BLaER1 (cell line): ENCODE data around the gene PPP1R36.
A peak's percentile ranks its signal among the peaks of the same experiment; 100 is the strongest.

Experiments
- H3K27ac ChIP-seq: shearing (Covaris generic); formaldehyde crosslinking; 2 replicates; pipeline ENCODE4 v1.8.1; 2022
- H3K27me3 ChIP-seq: shearing (Covaris generic); formaldehyde crosslinking; 2 replicates; pipeline ENCODE4 v1.8.1; 2022
- H3K36me3 ChIP-seq: shearing (Covaris generic); formaldehyde crosslinking; 2 replicates; pipeline ENCODE4 v1.8.1; 2022
- H3K4me1 ChIP-seq: shearing (Covaris generic); formaldehyde crosslinking; 2 replicates; pipeline ENCODE4 v1.8.1; 2022
- H3K4me2 ChIP-seq: shearing (Covaris generic); formaldehyde crosslinking; 2 replicates; pipeline ENCODE4 v1.8.1; 2022
- H3K4me3 ChIP-seq: shearing (Covaris generic); formaldehyde crosslinking; 2 replicates; pipeline ENCODE4 v1.8.1; 2022
- H3K9ac ChIP-seq: shearing (Covaris generic); formaldehyde crosslinking; 2 replicates; pipeline ENCODE4 v1.8.1; 2022
- H3K9me3 ChIP-seq: shearing (Covaris generic); formaldehyde crosslinking; 2 replicates; pipeline ENCODE4 v1.8.1; 2022
- H4K20me1 ChIP-seq: shearing (Covaris generic); formaldehyde crosslinking; 2 replicates; pipeline ENCODE4 v1.8.1; 2022
- Cebpa-rat ChIP-seq: shearing (Covaris generic); IDR thresholded peaks from 2 replicates; pipeline ENCODE4 v1.8.1; 2022

The PPP1R36 gene

GRCh38 chr14:64518229-64518628 lies 31.5 kb upstream of the PPP1R36 start:
- Histone ChIP-seq H4K20me1 (peaks cover 100% of the 10 kb centered on the region), H3K27ac (no peak overlapping the region), H3K36me3 (peaks cover 32% of the 10 kb centered on the region), H3K9ac (no peak overlapping the region), H3K27me3 (no peaks in the 10 kb centered on the region), H3K9me3 (no peaks in the 10 kb centered on the region), H3K4me3 (no peak overlapping the region), H3K4me2 (no peak overlapping the region), H3K4me1 (no peaks in the 10 kb centered on the region)
- no peak for TF ChIP-seq Cebpa-rat

- Histone ChIP-seq H3K4me3 (no peak overlapping the region), H3K9ac (no peak overlapping the region), H3K9me3 (no peaks in the 10 kb centered on the region), H4K20me1 (peaks cover 88% of the 10 kb centered on the region), H3K36me3 (peaks cover 42% of the 10 kb centered on the region), H3K27me3 (no peaks in the 10 kb centered on the region), H3K4me2 (no peak overlapping the region), H3K27ac (no peak overlapping the region), H3K4me1 (no peaks in the 10 kb centered on the region)
- TF ChIP-seq Cebpa-rat, result no peak
These were observed 29.1 kb upstream of the PPP1R36 start for GRCh38 chr14:64520699-64521098.

- H3K27me3 ChIP-seq, result no peaks in the 10 kb centered on the region
- H3K9ac ChIP-seq, result no peak overlapping the region
- H3K4me1 ChIP-seq, result no peaks in the 10 kb centered on the region
- H3K36me3 ChIP-seq, result peaks cover 60% of the 10 kb centered on the region
- H3K9me3 ChIP-seq, result no peaks in the 10 kb centered on the region
- no peak overlapping the region for H3K4me3 ChIP-seq
- no peak for TF ChIP-seq Cebpa-rat
- no peak overlapping the region for H3K27ac ChIP-seq
- peaks cover 72% of the 10 kb centered on the region for H4K20me1 ChIP-seq
- H3K4me2 ChIP-seq, result no peak overlapping the region
These were observed 27.0 kb upstream of the PPP1R36 start for GRCh38 chr14:64522591-64523355.

- H4K20me1 ChIP-seq, result peaks cover 54% of the 10 kb centered on the region
- H3K4me1 ChIP-seq, result no peaks in the 10 kb centered on the region
- no peaks in the 10 kb centered on the region for H3K27me3 ChIP-seq
- no peak for TF ChIP-seq Cebpa-rat
- H3K4me2 ChIP-seq, result no peak overlapping the region
- no peak overlapping the region for H3K9ac ChIP-seq
- peaks cover 58% of the 10 kb centered on the region for H3K36me3 ChIP-seq
- no peak overlapping the region for H3K27ac ChIP-seq
- no peaks in the 10 kb centered on the region for H3K9me3 ChIP-seq
- no peak overlapping the region for H3K4me3 ChIP-seq
These were observed 24.4 kb upstream of the PPP1R36 start for GRCh38 chr14:64525354-64525753.

- no peak overlapping the region for H3K4me2 ChIP-seq
- no peak overlapping the region for H3K27ac ChIP-seq
- H3K9ac ChIP-seq, result no peak overlapping the region
- H3K9me3 ChIP-seq, result no peaks in the 10 kb centered on the region
- TF ChIP-seq Cebpa-rat, result no peak
- H3K4me1 ChIP-seq, result no peaks in the 10 kb centered on the region
- no peak overlapping the region for H3K4me3 ChIP-seq
- H3K27me3 ChIP-seq, result no peaks in the 10 kb centered on the region
- H3K36me3 ChIP-seq, result peaks cover 14% of the 10 kb centered on the region
- H4K20me1 ChIP-seq, result peaks cover 12% of the 10 kb centered on the region; the same call in 1 of the 2 replicates
These were observed 18.2 kb upstream of the PPP1R36 start for GRCh38 chr14:64531567-64531966.

- H3K4me2 ChIP-seq, result no peak overlapping the region
- H4K20me1 ChIP-seq, result no peaks in the 10 kb centered on the region
- H3K4me1 ChIP-seq, result peaks cover 10% of the 10 kb centered on the region
- no peak overlapping the region for H3K9ac ChIP-seq
- H3K4me3 ChIP-seq, result no peak overlapping the region
- TF ChIP-seq Cebpa-rat, result no peak
- no peak overlapping the region for H3K27ac ChIP-seq
- no peaks in the 10 kb centered on the region for H3K36me3 ChIP-seq
- H3K9me3 ChIP-seq, result peaks cover 13% of the 10 kb centered on the region
- no peaks in the 10 kb centered on the region for H3K27me3 ChIP-seq
These were observed 13.1 kb upstream of the PPP1R36 start for GRCh38 chr14:64536488-64537245.

- Histone ChIP-seq H3K4me2 (peak within 1 kb of the TSS; percentile 89), H3K36me3 (no peaks in the 10 kb centered on the region), H3K9ac (peak within 1 kb of the TSS; percentile 81), H4K20me1 (no peaks in the 10 kb centered on the region), H3K9me3 (peaks cover 23% of the 10 kb centered on the region), H3K4me3 (peak within 1 kb of the TSS; percentile 70), H3K4me1 (peaks cover 10% of the 10 kb centered on the region), H3K27me3 (no peaks in the 10 kb centered on the region), H3K27ac (peak within 1 kb of the TSS; percentile 82)
- no peak for TF ChIP-seq Cebpa-rat
These were observed 9.3 kb upstream of the PPP1R36 start, which contains the start of gene HSPA2 for GRCh38 chr14:64540208-64541202. HSPA2 (plus strand) TSS chr14:64540741; CDS start chr14:64540850, 109 bp downstream.

- H3K36me3 ChIP-seq, result no peaks in the 10 kb centered on the region
- no peak overlapping the region for H3K27ac ChIP-seq
- peaks cover 10% of the 10 kb centered on the region for H3K4me1 ChIP-seq
- no peak overlapping the region for H3K9ac ChIP-seq
- no peak for TF ChIP-seq Cebpa-rat
- no peak overlapping the region for H3K4me2 ChIP-seq
- peaks cover 23% of the 10 kb centered on the region for H3K9me3 ChIP-seq
- peak overlapping the region; percentile 70 for H3K4me3 ChIP-seq
- no peaks in the 10 kb centered on the region for H3K27me3 ChIP-seq
- H4K20me1 ChIP-seq, result no peaks in the 10 kb centered on the region
These were observed 8.3 kb upstream of the PPP1R36 start for GRCh38 chr14:64541261-64541971.
